HG02571 (cell line): ENCODE results near the gene AXIN1.
"Not testable (repeated sequence)": the region's sequence is repeated elsewhere in the genome, so short reads cannot be mapped to it uniquely, and the experiment has no call there.

Experiments used
- ATAC-seq: cut with Tn5 transposase; IDR thresholded peaks from one replicate; pipeline ENCODE4 v1.9.1; 2021; ENCODE audit warnings: mild to moderate bottlenecking, moderate library complexity; ENCODE audit not compliant: unreplicated experiment

The AXIN1 gene

GRCh38 chr16:267562-267961, 85.0 kb downstream of the AXIN1 start:
- not testable (repeated sequence) for ATAC-seq

- ATAC-seq, result no peak
Measured at GRCh38 chr16:266258-267164, 86.0 kb downstream of the AXIN1 start.

GRCh38 chr16:265711-266110, 86.8 kb downstream of the AXIN1 start:
- no peak for ATAC-seq

GRCh38 chr16:265002-265529, 87.5 kb downstream of the AXIN1 start:
- ATAC-seq, result no peak

- no peak for ATAC-seq
Measured at GRCh38 chr16:264440-264951, 88.0 kb downstream of the AXIN1 start.

- no peak for ATAC-seq
Measured at GRCh38 chr16:263944-264343, 88.6 kb downstream of the AXIN1 start.

GRCh38 chr16:263182-263774, 89.2 kb downstream of the AXIN1 start:
- ATAC-seq, result no peak

- no peak for ATAC-seq
Measured at GRCh38 chr16:262121-262745, 90.3 kb downstream of the AXIN1 start.

GRCh38 chr16:261031-261691, 91.4 kb downstream of the AXIN1 start:
- no peak for ATAC-seq

- no peak for ATAC-seq
Measured at GRCh38 chr16:260326-260725, 92.2 kb downstream of the AXIN1 start.

GRCh38 chr16:259814-260253, 92.7 kb downstream of the AXIN1 start:
- no peak for ATAC-seq

- ATAC-seq, result no peak
Measured at GRCh38 chr16:259226-259625, 93.3 kb downstream of the AXIN1 start.

GRCh38 chr16:258091-258490, 94.4 kb downstream of the AXIN1 start:
- not testable (repeated sequence) for ATAC-seq

GRCh38 chr16:255183-255582, 97.3 kb downstream of the AXIN1 start:
- ATAC-seq, result no peak

- ATAC-seq, result no peak
Measured at GRCh38 chr16:254461-254860, 98.1 kb downstream of the AXIN1 start.

GRCh38 chr16:253833-254232, 98.7 kb downstream of the AXIN1 start:
- ATAC-seq, result no peak

GRCh38 chr16:252366-253337, 99.9 kb downstream of the AXIN1 start:
- ATAC-seq, result no peak

GRCh38 chr16:249431-249830, 103.1 kb downstream of the AXIN1 start:
- no peak for ATAC-seq

GRCh38 chr16:247027-247426, 105.5 kb downstream of the AXIN1 start:
- no peak for ATAC-seq

- no peak for ATAC-seq
Measured at GRCh38 chr16:245105-245504, 107.4 kb downstream of the AXIN1 start.
